H1 (cell line): ENCODE measurements around the gene PPP1CB. TPM values are rescaled to one million over a fixed set of nuclear protein-coding genes. Genes with fewer than 3 reads are reported as not detected.

ENCODE experiments used
- CHD2 ChIP-seq: IDR thresholded peaks from 2 replicates; pipeline ENCODE4 v1.6.1; 2012; ENCODE audit warnings: low read length, improper control_type of control experiment
- JUND ChIP-seq: IDR thresholded peaks from 2 replicates; pipeline ENCODE4 v1.6.1; 2011; ENCODE audit warnings: mild to moderate bottlenecking, improper control_type of control experiment, low read length
- KDM5A ChIP-seq: fragments of 200-600 bp; IDR thresholded peaks from 2 replicates; pipeline ENCODE4 v1.7.1; 2012; ENCODE audit warnings: mild to moderate bottlenecking, low read length, inconsistent platforms, mixed read lengths
- NANOG ChIP-seq: IDR thresholded peaks from 2 replicates; pipeline ENCODE4 v1.6.1; 2011; ENCODE audit warnings: low read length, low read depth, mild to moderate bottlenecking, inconsistent platforms; ENCODE audit not compliant: insufficient read depth, poor library complexity, severe bottlenecking
- POU5F1 ChIP-seq: IDR thresholded peaks from 2 replicates; pipeline ENCODE4 v1.6.1; 2011; ENCODE audit warnings: low read depth, mild to moderate bottlenecking, low read length, moderate library complexity
- SP1 ChIP-seq: IDR thresholded peaks from 2 replicates; pipeline ENCODE4 v1.6.1; 2011; ENCODE audit warnings: low read depth, low read length
- YY1 ChIP-seq: IDR thresholded peaks from 2 replicates; pipeline ENCODE4 v1.6.1; 2011; ENCODE audit warnings: low read depth, mild to moderate bottlenecking, low read length
- polyA plus RNA-seq, 7 experiments: library from polyadenylated mRNA; depleted of rRNA in 3 of 7; stranded (reverse) in 5 of 7; unstranded in 2 of 7; fragments of >200 nt in 5 of 7; fragments of 200-250 nt in 2 of 7; gene quantifications; 1 replicate in 5 of 7; 2 replicates in 1 of 7; 4 replicates in 1 of 7; pipeline versions ENCODE4 v1.2.1 to v1.2.3, GENCODE V29; 2011 to 2013; ENCODE audit warnings: missing spikeins in 2 of 7, mixed read lengths in 2 of 7
- total RNA-seq: library from RNA; stranded (reverse); fragmentation: NEBNext Ultra II Directional; extraction: Animal tissue kit (Norgen Biotek cat#: 25700); gene quantifications from 2 replicates; pipeline ENCODE4 v1.2.1, GENCODE V29; 2021

PPP1CB gene
- total and polyA plus RNA-seq, 2 of the 8 experiments (the other 6 are each of a cell fraction or from before 2014, with no cell fraction given), result 30.7 to 158 TPM

DNA sequence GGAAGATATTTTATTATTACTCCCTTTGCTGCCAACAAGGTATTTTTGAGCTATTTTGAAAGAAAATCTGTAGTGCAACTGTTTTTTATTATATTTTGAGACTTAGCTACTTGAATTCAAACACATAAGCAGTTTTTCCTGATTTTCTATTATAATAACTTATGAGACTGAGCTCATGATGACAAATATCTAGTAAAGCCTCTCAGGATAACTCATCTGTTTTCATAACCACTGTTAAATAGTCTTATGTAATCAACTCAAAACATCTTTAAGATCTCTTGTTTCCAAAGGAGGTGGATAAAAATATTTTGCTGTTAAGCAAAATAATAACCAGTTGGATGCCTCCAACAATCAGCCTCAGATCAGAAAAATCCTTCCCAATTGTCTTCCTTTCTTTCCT is 21.9 kb upstream of the PPP1CB start (continued):
- TF ChIP-seq POU5F1 (no peak), SP1 (no peak), CHD2 (no peak), JUND (no peak), NANOG (no peak), KDM5A (no peak), YY1 (no peak)
- TF ChIP-seq, all 59 proteins: peak for 0
